NT2/D1 (cell line): ENCODE measurements around the gene SYNDIG1.

Source experiments
- DNase-seq: peaks from one replicate; pipeline ENCODE4 v3.0.0-alpha.2; 2011; ENCODE audit warnings: low read depth, low spot score
- H3K27me3 ChIP-seq: 2 replicates; pipeline ENCODE4 v1.6.0; 2011; ENCODE audit warnings: mild to moderate bottlenecking; ENCODE audit not compliant: insufficient read length, insufficient read depth
- H3K36me3 ChIP-seq: 2 replicates; pipeline ENCODE4 v1.6.1; 2011; ENCODE audit warnings: mild to moderate bottlenecking, low read length, mixed read lengths; ENCODE audit not compliant: insufficient read depth, insufficient read length
- H3K4me1 ChIP-seq: 2 replicates; pipeline ENCODE4 v1.5.1; 2011; ENCODE audit not compliant: insufficient read depth, insufficient read length
- H3K4me3 ChIP-seq: 2 replicates; pipeline ENCODE4 v1.5.1; 2011; ENCODE audit warnings: low read depth; ENCODE audit not compliant: insufficient read length
- H3K9ac ChIP-seq: 2 replicates; pipeline ENCODE4 v1.6.0; 2011; ENCODE audit warnings: low read depth; ENCODE audit not compliant: insufficient read length
- H3K9me3 ChIP-seq: 2 replicates; pipeline ENCODE4 v1.5.1; 2011; ENCODE audit warnings: mild to moderate bottlenecking, low read length; ENCODE audit not compliant: insufficient read depth
- SUZ12 ChIP-seq: IDR thresholded peaks from 2 replicates; pipeline ENCODE4 v1.6.1; 2011; ENCODE audit not compliant: insufficient read length, insufficient read depth; ENCODE audit errors: extremely low read depth
- YY1 ChIP-seq: IDR thresholded peaks from 2 replicates; pipeline ENCODE4 v1.6.1; 2011; ENCODE audit not compliant: insufficient read length, insufficient read depth
- ZNF274 ChIP-seq: IDR thresholded peaks from 2 replicates; pipeline ENCODE4 v1.6.1; 2011; ENCODE audit warnings: mild to moderate bottlenecking, low read depth, low read length

The SYNDIG1 gene

GRCh38 chr20:24588725-24589340 is 119.4 kb downstream of the SYNDIG1 start:
- DNase-seq: no peak
- H3K9me3 ChIP-seq: no peaks in the 10 kb centered on the region
- H3K9ac ChIP-seq: no peak overlapping the region
- TF ChIP-seq SUZ12 (no peak), YY1 (no peak), ZNF274 (no peak)
- H3K27me3 ChIP-seq: no peaks in the 10 kb centered on the region
- H3K36me3 ChIP-seq: no peaks in the 10 kb centered on the region
- peaks cover 2% of the 10 kb centered on the region for H3K4me1 ChIP-seq
- H3K4me3 ChIP-seq: no peak overlapping the region

GRCh38 chr20:24589381-24589780 is 120.0 kb downstream of the SYNDIG1 start:
- Histone ChIP-seq H3K9ac (no peak overlapping the region), H3K27me3 (no peaks in the 10 kb centered on the region), H3K9me3 (no peaks in the 10 kb centered on the region), H3K4me1 (peaks cover 2% of the 10 kb centered on the region), H3K36me3 (no peaks in the 10 kb centered on the region), H3K4me3 (no peak overlapping the region)
- TF ChIP-seq YY1 (no peak), ZNF274 (no peak), SUZ12 (no peak)
- no peak for DNase-seq

- Histone ChIP-seq H3K4me1 (peaks cover 2% of the 10 kb centered on the region), H3K9me3 (no peaks in the 10 kb centered on the region), H3K9ac (no peak overlapping the region), H3K27me3 (no peaks in the 10 kb centered on the region), H3K36me3 (no peaks in the 10 kb centered on the region), H3K4me3 (no peak overlapping the region)
- no peak for DNase-seq
- TF ChIP-seq SUZ12 (no peak), YY1 (no peak), ZNF274 (no peak)
Measured at GRCh38 chr20:24589815-24590177, 120.4 kb downstream of the SYNDIG1 start.

GRCh38 chr20:24590178-24590982 is 121.0 kb downstream of the SYNDIG1 start:
- Histone ChIP-seq H3K27me3 (no peaks in the 10 kb centered on the region), H3K4me1 (peaks cover 2% of the 10 kb centered on the region), H3K9me3 (no peaks in the 10 kb centered on the region), H3K9ac (no peak overlapping the region), H3K36me3 (no peaks in the 10 kb centered on the region), H3K4me3 (no peak overlapping the region)
- no peak for DNase-seq
- TF ChIP-seq SUZ12 (no peak), YY1 (no peak)

GRCh38 chr20:24597051-24597450 is 127.6 kb downstream of the SYNDIG1 start:
- H3K4me3 ChIP-seq: no peak overlapping the region
- TF ChIP-seq SUZ12 (no peak), ZNF274 (no peak), YY1 (no peak)
- 0 out of 2 replicates have a peak, but pooled peaks cover 9% of the 10 kb centered on the region for H3K9me3 ChIP-seq
- no peak for DNase-seq
- no peaks in the 10 kb centered on the region for H3K27me3 ChIP-seq
- no peaks in the 10 kb centered on the region for H3K36me3 ChIP-seq
- H3K9ac ChIP-seq: no peak overlapping the region
- H3K4me1 ChIP-seq: no peaks in the 10 kb centered on the region

GRCh38 chr20:24598346-24598745 is 128.9 kb downstream of the SYNDIG1 start:
- Histone ChIP-seq H3K9me3 (0 out of 2 replicates have a peak, but pooled peaks cover 9% of the 10 kb centered on the region), H3K9ac (no peak overlapping the region), H3K27me3 (no peaks in the 10 kb centered on the region), H3K36me3 (no peaks in the 10 kb centered on the region), H3K4me1 (no peaks in the 10 kb centered on the region), H3K4me3 (no peak overlapping the region)
- no peak for DNase-seq
- TF ChIP-seq YY1: no peak
- no peak for TF ChIP-seq SUZ12
- no peak for TF ChIP-seq ZNF274

GRCh38 chr20:24598996-24599395 is 129.6 kb downstream of the SYNDIG1 start:
- no peaks in the 10 kb centered on the region for H3K4me1 ChIP-seq
- no peaks in the 10 kb centered on the region for H3K27me3 ChIP-seq
- DNase-seq: no peak
- 0 out of 2 replicates have a peak, but pooled peaks cover 9% of the 10 kb centered on the region for H3K9me3 ChIP-seq
- H3K36me3 ChIP-seq: no peaks in the 10 kb centered on the region
- H3K4me3 ChIP-seq: no peak overlapping the region
- TF ChIP-seq YY1 (no peak), SUZ12 (no peak), ZNF274 (no peak)
- no peak overlapping the region for H3K9ac ChIP-seq
